WTC11 (cell line): ENCODE data around the gene EHBP1. TPM values are rescaled to one million over a fixed set of nuclear protein-coding genes. Genes with fewer than 3 reads are reported as not detected.

Source experiments
- ATAC-seq: fragments of 200-7000 bp; cut with Tn5 transposase; 2 replicates; pipeline ENCODE4 v1.10.0; 2021; ENCODE audit warnings: mild to moderate bottlenecking, moderate library complexity
- CTCF ChIA-PET: fragments of 300-600 bp; sonication (Branson Sonifier 250); formaldehyde crosslinking; loops from one replicate; lab custom pipeline; 2021; ENCODE audit warnings: antibody characterized with exemption; lab: Charles Lee
- POLR2A ChIA-PET: fragments of 350-600 bp; sonication (Branson Sonifier 250); formaldehyde crosslinking; loops from one replicate; lab custom pipeline; 2021; ENCODE audit warnings: antibody characterized with exemption; lab: Charles Lee
- DNase-seq: peaks from one replicate; pipeline ENCODE4 v3.0.0; 2021; ENCODE audit warnings: low spot score
- H3K27ac Mint-ChIP-seq: 2 replicates; pipeline ENCODE4 v1.8.0; 2021; ENCODE audit warnings: mixed read lengths
- H3K27me3 Mint-ChIP-seq: 2 replicates; pipeline ENCODE4 v1.8.0; 2021; ENCODE audit warnings: low read depth, mild to moderate bottlenecking, moderate library complexity, mixed read lengths
- H3K36me3 Mint-ChIP-seq: 2 replicates; pipeline ENCODE4 v1.8.0; 2021; ENCODE audit warnings: mixed read lengths
- H3K4me1 Mint-ChIP-seq: 2 replicates; pipeline ENCODE4 v1.8.0; 2022; ENCODE audit warnings: mixed read lengths
- H3K4me3 Mint-ChIP-seq: 2 replicates; pipeline ENCODE4 v1.8.0; 2021; ENCODE audit warnings: mild to moderate bottlenecking, moderate library complexity, mixed read lengths
- H3K9me3 Mint-ChIP-seq: 2 replicates; pipeline ENCODE4 v1.8.0; 2021; ENCODE audit warnings: mixed read lengths
- AFF4 ChIP-seq: sonication (generic); formaldehyde crosslinking; IDR thresholded peaks from 2 replicates; pipeline ENCODE4 v1.8.1; 2023; ENCODE audit warnings: mild to moderate bottlenecking, missing genetic modification reagents, borderline replicate concordance
- CREB1 ChIP-seq: sonication (generic); formaldehyde crosslinking; IDR thresholded peaks from 2 replicates; pipeline ENCODE4 v1.8.0; 2023; ENCODE audit warnings: mild to moderate bottlenecking, missing genetic modification reagents
- E2F5 ChIP-seq: sonication (generic); formaldehyde crosslinking; IDR thresholded peaks from 2 replicates; pipeline ENCODE4 v1.8.1; 2022; ENCODE audit warnings: mild to moderate bottlenecking, moderate library complexity, missing genetic modification reagents
- FOXP1 ChIP-seq: sonication (generic); formaldehyde crosslinking; IDR thresholded peaks from 2 replicates; pipeline ENCODE4 v1.8.0; 2022; ENCODE audit warnings: missing genetic modification reagents, mild to moderate bottlenecking, moderate library complexity, borderline replicate concordance
- GTF2I ChIP-seq: fragments of 250-450 bp; sonication (Bioruptor Pico); conservative IDR thresholded peaks from 2 replicates; pipeline ENCODE4 v1.4.0; 2021; ENCODE audit warnings: mild to moderate bottlenecking
- IRF1 ChIP-seq: sonication (generic); formaldehyde crosslinking; IDR thresholded peaks from 2 replicates; pipeline ENCODE4 v1.8.0; 2023; ENCODE audit warnings: missing genetic modification reagents
- MXD4 ChIP-seq: fragments of 250-450 bp; sonication (Bioruptor Pico); IDR thresholded peaks from 2 replicates; pipeline ENCODE4 v1.8.0; 2021; ENCODE audit warnings: mild to moderate bottlenecking, moderate library complexity, borderline replicate concordance
- NR2C2 ChIP-seq: sonication (generic); formaldehyde crosslinking; IDR thresholded peaks from 2 replicates; pipeline ENCODE4 v1.8.0; 2022; ENCODE audit warnings: mild to moderate bottlenecking, missing genetic modification reagents
- NR3C1 ChIP-seq: sonication (generic); formaldehyde crosslinking; conservative IDR thresholded peaks from 2 replicates; pipeline ENCODE4 v1.8.1; 2023; ENCODE audit warnings: low read depth, mild to moderate bottlenecking, missing genetic modification reagents
- RELA ChIP-seq: sonication (generic); formaldehyde crosslinking; IDR thresholded peaks from 2 replicates; pipeline ENCODE4 v1.8.1; 2022; ENCODE audit warnings: missing genetic modification reagents, mild to moderate bottlenecking, borderline replicate concordance
- SMAD4 ChIP-seq: sonication (generic); formaldehyde crosslinking; IDR thresholded peaks from 2 replicates; pipeline ENCODE4 v1.8.0; 2022; ENCODE audit warnings: mild to moderate bottlenecking, missing genetic modification reagents
- SP1 ChIP-seq: sonication (generic); formaldehyde crosslinking; conservative IDR thresholded peaks from 2 replicates; pipeline ENCODE4 v1.8.1; 2022; ENCODE audit warnings: missing genetic modification reagents
- TEAD4 ChIP-seq: sonication (generic); formaldehyde crosslinking; IDR thresholded peaks from 2 replicates; pipeline ENCODE4 v1.8.0; 2022; ENCODE audit warnings: mild to moderate bottlenecking, missing genetic modification reagents
- ZBTB21 ChIP-seq: sonication (generic); formaldehyde crosslinking; IDR thresholded peaks from 2 replicates; pipeline ENCODE4 v1.8.1; 2023; ENCODE audit warnings: mild to moderate bottlenecking, missing genetic modification reagents, borderline replicate concordance
- ZBTB43 ChIP-seq: sonication (generic); formaldehyde crosslinking; IDR thresholded peaks from 2 replicates; pipeline ENCODE4 v1.8.1; 2023; ENCODE audit warnings: mild to moderate bottlenecking, missing genetic modification reagents
- ZNF138 ChIP-seq: sonication (generic); formaldehyde crosslinking; conservative IDR thresholded peaks from 2 replicates; pipeline ENCODE4 v1.8.1; 2022; ENCODE audit warnings: mild to moderate bottlenecking, moderate library complexity, missing genetic modification reagents
- ZNF232 ChIP-seq: sonication (generic); formaldehyde crosslinking; IDR thresholded peaks from 2 replicates; pipeline ENCODE4 v1.8.0; 2022; ENCODE audit warnings: mild to moderate bottlenecking, missing genetic modification reagents
- ZNF263 ChIP-seq: sonication (generic); formaldehyde crosslinking; IDR thresholded peaks from 2 replicates; pipeline ENCODE4 v1.8.1; 2022; ENCODE audit warnings: low read depth, mild to moderate bottlenecking, moderate library complexity, missing genetic modification reagents
- ZNF317 ChIP-seq: sonication (generic); formaldehyde crosslinking; IDR thresholded peaks from 2 replicates; pipeline ENCODE4 v1.8.1; 2023; ENCODE audit warnings: low read depth, mild to moderate bottlenecking, moderate library complexity, missing genetic modification reagents, borderline replicate concordance
- ZNF423 ChIP-seq: fragments of 250-450 bp; sonication (Bioruptor Pico); IDR thresholded peaks from 2 replicates; pipeline ENCODE4 v2.1.2; 2022; ENCODE audit warnings: mild to moderate bottlenecking, moderate library complexity
- ZSCAN18 ChIP-seq: fragments of 250-450 bp; sonication (Bioruptor Pico); IDR thresholded peaks from 2 replicates; pipeline ENCODE4 v2.1.2; 2022; ENCODE audit warnings: mild to moderate bottlenecking, moderate library complexity
- total RNA-seq: library from RNA; stranded (reverse); gene quantifications from 3 replicates; pipeline ENCODE4 v1.2.3, GENCODE V29; 2021
- TF ChIP-seq, protein P1 (sequence below): sonication (generic); formaldehyde crosslinking; conservative IDR thresholded peaks from 2 replicates; pipeline ENCODE4 v1.8.1; 2023; ENCODE audit warnings: mild to moderate bottlenecking, low read depth, missing genetic modification reagents, moderate library complexity

The EHBP1 gene
- total RNA-seq, 1 experiment from 2014 or later, result 36.4 TPM

DNA sequence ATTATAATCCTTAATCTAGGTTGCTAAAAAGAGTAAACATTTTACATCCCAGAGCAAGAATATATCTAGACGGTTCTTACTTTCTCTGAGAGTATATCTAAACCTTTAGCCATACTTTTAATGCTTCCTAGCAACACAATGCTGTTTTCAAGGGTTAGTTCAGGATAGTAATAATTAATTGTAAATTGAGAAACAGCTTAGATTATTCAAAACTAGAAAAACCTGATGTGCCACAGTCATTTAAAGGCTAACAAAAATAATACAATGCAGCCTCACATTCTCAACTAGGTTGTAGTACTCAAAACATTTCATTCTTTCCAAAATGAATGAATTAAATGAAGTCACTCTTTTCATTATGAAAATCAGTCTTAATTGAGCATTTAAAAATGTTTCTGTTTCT lies 241.9 kb downstream of the EHBP1 start:
- Mint-ChIP-seq H3K27ac (no peak overlapping the region), H3K27me3 (no peaks in the 10 kb centered on the region), H3K36me3 (no peaks in the 10 kb centered on the region), H3K4me1 (no peaks in the 10 kb centered on the region), H3K9me3 (no peaks in the 10 kb centered on the region), H3K4me3 (no peak overlapping the region)
- no peak for TF ChIP-seq RELA (CRISPR knock-in tag)
- no peak for TF ChIP-seq CREB1 (CRISPR knock-in tag)
- no peak for TF ChIP-seq NR2C2 (CRISPR knock-in tag)
- no peak for TF ChIP-seq ZNF138 (CRISPR knock-in tag)
- TF ChIP-seq NR3C1 (CRISPR knock-in tag), result no peak
- no peak for TF ChIP-seq SP1 (CRISPR knock-in tag)
- TF ChIP-seq SMAD4 (CRISPR knock-in tag), result no peak
- TF ChIP-seq TEAD4 (CRISPR knock-in tag), result no peak
- TF ChIP-seq ZSCAN18 (CRISPR knock-in tag), result no peak
- no peak for TF ChIP-seq FOXP1 (CRISPR knock-in tag)
- TF ChIP-seq E2F5 (CRISPR knock-in tag), result no peak
- TF ChIP-seq ZNF423 (CRISPR knock-in tag), result no peak
- no peak for TF ChIP-seq ZNF232 (CRISPR knock-in tag)
- CTCF ChIA-PET, result interaction anchor here (0.7 kb wide), 1 partner anchor 162 kb away, joined by 3 read pairs; no protein-coding TSS in a partner anchor
- DNase-seq (no peak), ATAC-seq (no peak)
- POLR2A ChIA-PET, result no interaction called here

- DNase-seq, result no peak
- ATAC-seq, result no peak
- ChIA-PET POLR2A (no interaction called here), CTCF (interaction anchor here (0.6 kb wide), 1 partner anchor 69 kb away, joined by 5 read pairs; no protein-coding TSS in a partner anchor)
- no peaks in the 10 kb centered on the region for H3K9me3 Mint-ChIP-seq
- no peaks in the 10 kb centered on the region for H3K27me3 Mint-ChIP-seq
- H3K36me3 Mint-ChIP-seq, result no peaks in the 10 kb centered on the region
- no peak overlapping the region for H3K4me3 Mint-ChIP-seq
- no peaks in the 10 kb centered on the region for H3K4me1 Mint-ChIP-seq
- H3K27ac Mint-ChIP-seq, result no peak overlapping the region
- TF ChIP-seq ZNF317 (CRISPR knock-in tag), result no peak
- TF ChIP-seq MXD4, result no peak
- TF ChIP-seq, protein P1, sequence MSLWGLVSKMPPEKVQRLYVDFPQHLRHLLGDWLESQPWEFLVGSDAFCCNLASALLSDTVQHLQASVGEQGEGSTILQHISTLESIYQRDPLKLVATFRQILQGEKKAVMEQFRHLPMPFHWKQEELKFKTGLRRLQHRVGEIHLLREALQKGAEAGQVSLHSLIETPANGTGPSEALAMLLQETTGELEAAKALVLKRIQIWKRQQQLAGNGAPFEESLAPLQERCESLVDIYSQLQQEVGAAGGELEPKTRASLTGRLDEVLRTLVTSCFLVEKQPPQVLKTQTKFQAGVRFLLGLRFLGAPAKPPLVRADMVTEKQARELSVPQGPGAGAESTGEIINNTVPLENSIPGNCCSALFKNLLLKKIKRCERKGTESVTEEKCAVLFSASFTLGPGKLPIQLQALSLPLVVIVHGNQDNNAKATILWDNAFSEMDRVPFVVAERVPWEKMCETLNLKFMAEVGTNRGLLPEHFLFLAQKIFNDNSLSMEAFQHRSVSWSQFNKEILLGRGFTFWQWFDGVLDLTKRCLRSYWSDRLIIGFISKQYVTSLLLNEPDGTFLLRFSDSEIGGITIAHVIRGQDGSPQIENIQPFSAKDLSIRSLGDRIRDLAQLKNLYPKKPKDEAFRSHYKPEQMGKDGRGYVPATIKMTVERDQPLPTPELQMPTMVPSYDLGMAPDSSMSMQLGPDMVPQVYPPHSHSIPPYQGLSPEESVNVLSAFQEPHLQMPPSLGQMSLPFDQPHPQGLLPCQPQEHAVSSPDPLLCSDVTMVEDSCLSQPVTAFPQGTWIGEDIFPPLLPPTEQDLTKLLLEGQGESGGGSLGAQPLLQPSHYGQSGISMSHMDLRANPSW, result no peak
- TF ChIP-seq RELA (CRISPR knock-in tag), result no peak
- TF ChIP-seq ZNF263 (CRISPR knock-in tag), result no peak
- TF ChIP-seq IRF1 (CRISPR knock-in tag), result no peak
- TF ChIP-seq GTF2I (CRISPR knock-in tag), result no peak
- TF ChIP-seq E2F5 (CRISPR knock-in tag), result no peak
- TF ChIP-seq AFF4 (CRISPR knock-in tag), result no peak
- TF ChIP-seq ZBTB43, result no peak
- no peak for TF ChIP-seq ZBTB21 (CRISPR knock-in tag)
These were observed 251.1 kb downstream of the EHBP1 start for GRCh38 chr2:62956651-62957050.
